ENCODE measurements around the gene CRB3. TPM values are rescaled to one million over a fixed set of nuclear protein-coding genes. Genes with fewer than 3 reads are reported as not detected.

CRB3 gene
- total RNA-seq, 1 donor from 2014 or later, result not detected

- Mint-ChIP-seq H3K27ac (ENCODE audit: unreplicated experiment) (no peak overlapping the region), H3K36me3 (ENCODE audit: unreplicated experiment) (peaks cover 4% of the 10 kb centered on the region)
These were observed 6.1 kb downstream of the CRB3 start for GRCh38 chr19:6470173-6470572.

GRCh38 chr19:6471076-6471475 lies 7.0 kb downstream of the CRB3 start:
- Mint-ChIP-seq H3K4me3 (ENCODE audit: unreplicated experiment) (no peak overlapping the region), H3K9me3 (ENCODE audit: unreplicated experiment) (peaks cover 2% of the 10 kb centered on the region), H3K27ac (ENCODE audit: unreplicated experiment) (no peak overlapping the region), H3K27me3 (ENCODE audit: unreplicated experiment) (peaks cover 2% of the 10 kb centered on the region), H3K36me3 (ENCODE audit: unreplicated experiment) (peaks cover 4% of the 10 kb centered on the region), H3K4me1 (ENCODE audit: low read depth, unreplicated experiment) (no peaks in the 10 kb centered on the region)
- DNase-seq, result no peak
- TF ChIP-seq CTCF (IDR thresholded peaks at IDR 0.05; ENCODE audit: partially characterized antibody, unreplicated experiment), result no peak

More at GRCh38 chr19:6470173-6470572, 6.1 kb downstream of the CRB3 start:
- Mint-ChIP-seq H3K27me3 (ENCODE audit: unreplicated experiment) (peaks cover 7% of the 10 kb centered on the region), H3K4me1 (ENCODE audit: low read depth, unreplicated experiment) (no peaks in the 10 kb centered on the region), H3K9me3 (ENCODE audit: unreplicated experiment) (peaks cover 3% of the 10 kb centered on the region), H3K4me3 (ENCODE audit: unreplicated experiment) (no peak overlapping the region)
- no peak for TF ChIP-seq CTCF (IDR thresholded peaks at IDR 0.05; ENCODE audit: partially characterized antibody, unreplicated experiment)
- no peak for DNase-seq

GRCh38 chr19:6472713-6473112 lies 8.6 kb downstream of the CRB3 start:
- no peak overlapping the region for H3K27ac Mint-ChIP-seq (ENCODE audit: unreplicated experiment)
- no peaks in the 10 kb centered on the region for H3K4me1 Mint-ChIP-seq (ENCODE audit: low read depth, unreplicated experiment)
- peaks cover 1% of the 10 kb centered on the region for H3K27me3 Mint-ChIP-seq (ENCODE audit: unreplicated experiment)
- H3K9me3 Mint-ChIP-seq (ENCODE audit: unreplicated experiment), result peaks cover 2% of the 10 kb centered on the region
- no peak for DNase-seq
- TF ChIP-seq CTCF (IDR thresholded peaks at IDR 0.05; ENCODE audit: partially characterized antibody, unreplicated experiment), result no peak
- no peak overlapping the region for H3K4me3 Mint-ChIP-seq (ENCODE audit: unreplicated experiment)
- peaks cover 4% of the 10 kb centered on the region for H3K36me3 Mint-ChIP-seq (ENCODE audit: unreplicated experiment)

- no peak for DNase-seq
- no peak overlapping the region for H3K27ac Mint-ChIP-seq (ENCODE audit: unreplicated experiment)
- H3K4me1 Mint-ChIP-seq (ENCODE audit: low read depth, unreplicated experiment), result no peaks in the 10 kb centered on the region
- TF ChIP-seq CTCF (IDR thresholded peaks at IDR 0.05; ENCODE audit: partially characterized antibody, unreplicated experiment), result no peak
- H3K9me3 Mint-ChIP-seq (ENCODE audit: unreplicated experiment), result peaks cover 2% of the 10 kb centered on the region
- H3K36me3 Mint-ChIP-seq (ENCODE audit: unreplicated experiment), result peaks cover 4% of the 10 kb centered on the region
- H3K4me3 Mint-ChIP-seq (ENCODE audit: unreplicated experiment), result no peak overlapping the region
- H3K27me3 Mint-ChIP-seq (ENCODE audit: unreplicated experiment), result peaks cover 1% of the 10 kb centered on the region
These were observed 9.6 kb downstream of the CRB3 start for GRCh38 chr19:6473647-6474046.

- Mint-ChIP-seq H3K9me3 (ENCODE audit: unreplicated experiment) (no peaks in the 10 kb centered on the region), H3K36me3 (ENCODE audit: unreplicated experiment) (peaks cover 4% of the 10 kb centered on the region), H3K4me3 (ENCODE audit: unreplicated experiment) (no peak overlapping the region), H3K4me1 (ENCODE audit: low read depth, unreplicated experiment) (no peaks in the 10 kb centered on the region), H3K27ac (ENCODE audit: unreplicated experiment) (no peak overlapping the region), H3K27me3 (ENCODE audit: unreplicated experiment) (peaks cover 1% of the 10 kb centered on the region)
- peak; percentile 29 for DNase-seq
- TF ChIP-seq CTCF (IDR thresholded peaks at IDR 0.05; ENCODE audit: partially characterized antibody, unreplicated experiment), result no peak
These were observed 11.4 kb downstream of the CRB3 start for GRCh38 chr19:6475321-6476108.

Data from glutamatergic neuron (in vitro differentiated cells).